IgD-negative memory B cell (primary cell): Measurements from ENCODE around the gene GALNT17. TPM values are rescaled to one million over a fixed set of nuclear protein-coding genes. Genes with fewer than 3 reads are reported as not detected.

ENCODE experiments used
- H3K27ac Mint-ChIP-seq, 3 donors: one replicate each; pipeline ENCODE4 v1.8.0; 2020 to 2022; ENCODE audit warnings: mild to moderate bottlenecking in 3 of 3, mixed read lengths in 3 of 3, moderate library complexity in 1 of 3
- H3K27me3 Mint-ChIP-seq: one replicate; pipeline ENCODE4 v1.8.0; 2021; ENCODE audit warnings: mixed read lengths
- H3K36me3 Mint-ChIP-seq: one replicate; pipeline ENCODE4 v1.8.0; 2020; ENCODE audit warnings: mild to moderate bottlenecking, mixed read lengths
- H3K4me1 Mint-ChIP-seq, 3 donors: one replicate each; pipeline ENCODE4 v1.8.0; 2020 to 2022; ENCODE audit warnings: mixed read lengths in 3 of 3, mild to moderate bottlenecking in 1 of 3
- H3K4me3 Mint-ChIP-seq, 4 donors: one replicate each; pipeline ENCODE4 v1.8.0; 2020 to 2022; ENCODE audit warnings: mild to moderate bottlenecking in 4 of 4, mixed read lengths in 4 of 4, moderate library complexity in 3 of 4
- H3K9me3 Mint-ChIP-seq, 3 donors: one replicate each; pipeline ENCODE4 v1.8.0; 2020 to 2021; ENCODE audit warnings: mixed read lengths in 3 of 3, mild to moderate bottlenecking in 1 of 3
- polyA plus RNA-seq: library from polyadenylated mRNA; unstranded; fragments of 300-500 nt; fragmentation: Illumina TruSeq; gene quantifications from one replicate; pipeline ENCODE4 v1.2.3, GENCODE V29; 2021

The GALNT17 gene
- polyA plus RNA-seq, 1 donor from 2014 or later: not detected

- no peak overlapping the region for H3K27ac Mint-ChIP-seq
- no peaks in the 10 kb centered on the region for H3K4me1 Mint-ChIP-seq
Observed at GRCh38 chr7:71137479-71137878, 5.5 kb downstream of the GALNT17 start.

GRCh38 chr7:71140264-71140663 lies 8.3 kb downstream of the GALNT17 start:
- Mint-ChIP-seq H3K36me3 (no peaks in the 10 kb centered on the region), H3K27me3 (no peaks in the 10 kb centered on the region), H3K4me3 (no peak overlapping the region), H3K27ac (peak overlapping the region in 1 of 3 donors; percentile 27), H3K4me1 (no peaks in the 10 kb centered on the region), H3K9me3 (peaks cover 3 to 11% (median 5%) of the 10 kb centered on the region in 3 donors)

More at GRCh38 chr7:71137479-71137878, 5.5 kb downstream of the GALNT17 start:
- Mint-ChIP-seq H3K27me3 (peaks cover 5% of the 10 kb centered on the region), H3K4me3 (no peak overlapping the region), H3K9me3 (peaks cover 1 to 10% (median 5%) of the 10 kb centered on the region in 3 donors), H3K36me3 (no peaks in the 10 kb centered on the region)

- Mint-ChIP-seq H3K27ac (no peak overlapping the region), H3K36me3 (no peaks in the 10 kb centered on the region), H3K27me3 (no peaks in the 10 kb centered on the region), H3K4me3 (no peak overlapping the region), H3K4me1 (no peaks in the 10 kb centered on the region), H3K9me3 (peaks cover 2 to 20% (median 9%) of the 10 kb centered on the region in 3 donors)
Observed at GRCh38 chr7:71144963-71145362, 13.0 kb downstream of the GALNT17 start.

GRCh38 chr7:71145906-71146901 lies 14.3 kb downstream of the GALNT17 start:
- no peak overlapping the region for H3K4me3 Mint-ChIP-seq
- H3K4me1 Mint-ChIP-seq: no peaks in the 10 kb centered on the region
- H3K27me3 Mint-ChIP-seq: no peaks in the 10 kb centered on the region
- no peak overlapping the region for H3K27ac Mint-ChIP-seq
- no peaks in the 10 kb centered on the region for H3K36me3 Mint-ChIP-seq
- peaks cover 2 to 20% (median 11%) of the 10 kb centered on the region in 3 donors for H3K9me3 Mint-ChIP-seq

- no peaks in the 10 kb centered on the region for H3K36me3 Mint-ChIP-seq
- H3K4me3 Mint-ChIP-seq: no peak overlapping the region
- H3K27ac Mint-ChIP-seq: no peak overlapping the region
- peaks cover 2 to 17% (median 7%) of the 10 kb centered on the region in 3 donors for H3K9me3 Mint-ChIP-seq
- no peaks in the 10 kb centered on the region for H3K4me1 Mint-ChIP-seq
- no peaks in the 10 kb centered on the region for H3K27me3 Mint-ChIP-seq
Observed at GRCh38 chr7:71148098-71148497, 16.2 kb downstream of the GALNT17 start.

GRCh38 chr7:71155236-71155635 lies 23.3 kb downstream of the GALNT17 start:
- Mint-ChIP-seq H3K36me3 (no peaks in the 10 kb centered on the region), H3K27ac (no peak overlapping the region), H3K4me3 (no peak overlapping the region), H3K9me3 (peaks cover 3 to 10% (median 5%) of the 10 kb centered on the region in 3 donors), H3K27me3 (no peaks in the 10 kb centered on the region), H3K4me1 (no peaks in the 10 kb centered on the region)

GRCh38 chr7:71157757-71158156 lies 25.8 kb downstream of the GALNT17 start:
- Mint-ChIP-seq H3K9me3 (peaks cover 4 to 10% (median 5%) of the 10 kb centered on the region in 3 donors), H3K36me3 (no peaks in the 10 kb centered on the region), H3K27me3 (no peaks in the 10 kb centered on the region), H3K4me3 (no peak overlapping the region), H3K4me1 (no peaks in the 10 kb centered on the region), H3K27ac (no peak overlapping the region)

- H3K36me3 Mint-ChIP-seq: no peaks in the 10 kb centered on the region
- no peak overlapping the region for H3K27ac Mint-ChIP-seq
- no peaks in the 10 kb centered on the region for H3K27me3 Mint-ChIP-seq
- H3K4me1 Mint-ChIP-seq: no peaks in the 10 kb centered on the region
- H3K4me3 Mint-ChIP-seq: no peak overlapping the region
- H3K9me3 Mint-ChIP-seq: peaks cover 1 to 6% (median 5%) of the 10 kb centered on the region in 3 donors
Observed at GRCh38 chr7:71165708-71166107, 33.8 kb downstream of the GALNT17 start.

GRCh38 chr7:71171476-71171875 lies 39.5 kb downstream of the GALNT17 start:
- Mint-ChIP-seq H3K27ac (no peak overlapping the region), H3K27me3 (no peaks in the 10 kb centered on the region), H3K9me3 (peaks cover 2 to 4% (median 3%) of the 10 kb centered on the region in 3 donors), H3K36me3 (peaks cover 2% of the 10 kb centered on the region), H3K4me3 (no peak overlapping the region), H3K4me1 (no peaks in the 10 kb centered on the region)

- Mint-ChIP-seq H3K4me1 (no peaks in the 10 kb centered on the region), H3K27ac (no peak overlapping the region), H3K36me3 (peaks cover 2% of the 10 kb centered on the region), H3K9me3 (peaks cover 4 to 10% (median 5%) of the 10 kb centered on the region in 3 donors), H3K27me3 (no peaks in the 10 kb centered on the region), H3K4me3 (no peak overlapping the region)
Observed at GRCh38 chr7:71173955-71174354, 42.0 kb downstream of the GALNT17 start.

GRCh38 chr7:71182438-71182935 lies 50.5 kb downstream of the GALNT17 start:
- no peak overlapping the region for H3K27ac Mint-ChIP-seq
- peaks cover 2 to 17% (median 6%) of the 10 kb centered on the region in 3 donors for H3K9me3 Mint-ChIP-seq
- H3K27me3 Mint-ChIP-seq: no peaks in the 10 kb centered on the region
- H3K4me1 Mint-ChIP-seq: no peaks in the 10 kb centered on the region
- H3K36me3 Mint-ChIP-seq: no peaks in the 10 kb centered on the region
- H3K4me3 Mint-ChIP-seq: no peak overlapping the region

- Mint-ChIP-seq H3K27ac (no peak overlapping the region), H3K27me3 (no peaks in the 10 kb centered on the region), H3K9me3 (peaks cover 5 to 9% (median 8%) of the 10 kb centered on the region in 3 donors), H3K4me3 (no peak overlapping the region), H3K4me1 (no peaks in the 10 kb centered on the region), H3K36me3 (no peaks in the 10 kb centered on the region)
Observed at GRCh38 chr7:71184136-71184535, 52.2 kb downstream of the GALNT17 start.

- Mint-ChIP-seq H3K4me3 (no peak overlapping the region), H3K36me3 (no peaks in the 10 kb centered on the region), H3K27ac (peak overlapping the region in 1 of 3 donors; percentile 16), H3K9me3 (peaks cover 8 to 10% (median 9%) of the 10 kb centered on the region in 3 donors), H3K4me1 (no peaks in the 10 kb centered on the region), H3K27me3 (no peaks in the 10 kb centered on the region)
Observed at GRCh38 chr7:71184609-71185008, 52.7 kb downstream of the GALNT17 start.

- H3K9me3 Mint-ChIP-seq: peaks cover 5 to 12% (median 8%) of the 10 kb centered on the region in 3 donors
- no peak overlapping the region for H3K27ac Mint-ChIP-seq
- H3K27me3 Mint-ChIP-seq: no peaks in the 10 kb centered on the region
- no peaks in the 10 kb centered on the region for H3K4me1 Mint-ChIP-seq
- no peaks in the 10 kb centered on the region for H3K36me3 Mint-ChIP-seq
- no peak overlapping the region for H3K4me3 Mint-ChIP-seq
Observed at GRCh38 chr7:71186535-71187057, 54.7 kb downstream of the GALNT17 start.

- H3K4me3 Mint-ChIP-seq: no peak overlapping the region
- no peaks in the 10 kb centered on the region for H3K4me1 Mint-ChIP-seq
Observed at GRCh38 chr7:71191771-71192170, 59.8 kb downstream of the GALNT17 start.

More at GRCh38 chr7:71191771-71192170, 59.8 kb downstream of the GALNT17 start:
- Mint-ChIP-seq H3K27me3 (no peaks in the 10 kb centered on the region), H3K9me3 (peaks cover 5 to 14% (median 9%) of the 10 kb centered on the region in 3 donors), H3K36me3 (no peaks in the 10 kb centered on the region), H3K27ac (no peak overlapping the region)
